HG03135 (cell line): Measurements from ENCODE around the gene TERT.
"Not testable (repeated sequence)": the region's sequence is repeated elsewhere in the genome, so short reads cannot be mapped to it uniquely, and the experiment has no call there.

Experiments
- ATAC-seq: cut with Tn5 transposase; IDR thresholded peaks from one replicate; pipeline ENCODE4 v1.9.1; 2021; ENCODE audit warnings: mild to moderate bottlenecking, moderate library complexity; ENCODE audit not compliant: unreplicated experiment

The TERT gene

DNA sequence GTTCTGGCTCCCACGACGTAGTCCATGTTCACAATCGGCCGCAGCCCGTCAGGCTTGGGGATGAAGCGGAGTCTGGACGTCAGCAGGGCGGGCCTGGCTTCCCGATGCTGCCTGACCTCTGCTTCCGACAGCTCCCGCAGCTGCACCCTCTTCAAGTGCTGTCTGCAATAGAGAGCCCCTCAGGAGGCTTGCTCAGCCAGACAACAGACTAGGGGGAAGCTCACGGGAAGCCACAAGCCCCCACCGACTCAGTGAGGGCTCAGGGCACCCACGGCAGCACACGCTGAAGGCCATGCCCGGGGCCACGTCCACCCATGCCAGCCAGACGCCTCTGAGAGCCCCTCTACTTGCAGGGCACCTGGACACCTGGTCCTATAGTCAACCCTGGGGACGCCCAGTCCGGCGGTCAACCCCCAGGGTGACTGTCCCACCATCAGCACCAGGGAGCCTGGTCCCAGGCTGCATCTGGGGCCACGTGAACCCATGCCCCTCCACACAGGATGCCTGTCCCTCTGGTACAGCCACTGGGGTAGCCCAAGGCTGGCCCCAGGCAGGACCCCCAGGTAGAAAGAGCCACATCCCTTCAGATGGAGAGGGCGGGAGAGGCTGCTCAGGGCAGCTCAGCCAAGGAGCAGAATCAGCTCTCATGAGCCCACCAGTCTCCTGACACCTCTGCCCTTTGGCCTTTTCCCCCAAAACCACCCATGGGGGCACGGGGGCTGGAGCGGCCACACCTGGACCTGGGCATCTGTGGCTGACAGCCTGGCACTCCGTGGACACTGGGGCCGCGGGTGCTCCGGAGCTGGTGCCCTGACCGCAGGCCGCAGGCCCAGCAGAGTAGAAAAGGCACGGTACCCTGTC, 14.5 kb downstream of the TERT start:
- no peak for ATAC-seq

DNA sequence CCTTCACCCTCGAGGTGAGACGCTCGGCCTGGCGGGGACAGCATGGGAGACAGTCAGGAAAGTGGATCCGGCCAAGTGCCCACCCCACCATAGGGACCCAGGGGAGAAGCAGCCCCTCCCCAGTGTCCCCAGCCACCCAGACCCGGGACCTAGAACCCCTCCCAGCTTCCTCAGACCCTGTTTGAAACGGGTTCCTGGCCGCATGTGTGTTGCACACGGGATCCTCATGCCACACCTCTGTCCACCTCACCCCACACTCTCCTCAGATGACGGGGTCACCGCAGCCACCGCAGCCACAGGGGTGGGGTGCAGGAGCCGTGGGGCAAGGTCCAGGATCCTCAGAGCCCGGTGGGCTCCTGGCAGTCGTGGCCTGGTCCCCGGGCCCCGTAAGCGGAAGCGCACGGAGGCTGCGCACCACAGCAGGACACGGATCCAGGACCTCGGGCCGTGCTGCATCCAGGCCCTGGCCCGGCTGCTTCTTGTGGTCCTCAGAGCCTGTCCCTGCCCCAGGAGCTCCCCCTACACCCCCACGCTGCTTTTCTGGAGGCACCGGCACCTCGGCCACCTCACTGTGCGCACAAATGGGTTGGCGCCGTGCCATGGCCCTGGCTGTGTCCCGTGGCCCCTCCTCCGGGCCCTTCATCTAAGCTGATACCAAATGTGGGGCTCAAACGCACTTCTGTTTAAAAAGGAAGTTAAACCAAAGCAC, 15.3 kb downstream of the TERT start:
- ATAC-seq, result no peak

DNA sequence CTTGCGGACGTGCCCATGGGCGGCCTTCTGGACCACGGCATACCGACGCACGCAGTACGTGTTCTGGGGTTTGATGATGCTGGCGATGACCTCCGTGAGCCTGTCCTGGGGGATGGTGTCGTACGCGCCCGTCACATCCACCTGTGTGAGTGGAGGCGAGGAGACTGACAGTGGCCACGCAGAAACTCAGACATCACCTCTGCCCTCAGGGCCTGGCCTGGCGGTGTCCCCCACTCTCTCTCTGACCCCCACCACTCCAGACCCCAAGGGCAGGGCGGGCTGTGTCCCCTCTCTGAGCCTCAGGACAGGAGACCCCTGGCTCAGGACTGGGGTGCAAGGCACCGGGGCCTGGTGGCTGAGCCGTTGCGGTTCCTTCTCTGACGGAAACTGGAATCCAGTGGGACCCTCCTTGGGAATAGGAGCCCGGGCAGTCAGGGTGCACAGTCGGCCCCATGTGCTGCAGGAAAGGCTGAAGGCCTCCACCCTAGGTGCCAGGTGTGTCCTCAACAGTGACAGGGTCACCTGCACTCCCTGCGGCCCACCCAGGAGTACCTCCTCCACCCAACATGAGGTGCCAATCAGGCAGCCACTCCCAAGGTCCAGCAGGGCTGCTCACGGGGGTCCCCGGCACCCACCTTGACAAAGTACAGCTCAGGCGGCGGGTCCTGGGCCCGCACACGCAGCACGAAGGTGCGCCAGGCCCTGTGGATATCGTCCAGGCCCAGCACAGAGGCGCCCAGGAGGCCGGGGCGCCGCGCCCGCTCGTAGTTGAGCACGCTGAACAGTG, 16.0 kb downstream of the TERT start:
- no peak for ATAC-seq

DNA sequence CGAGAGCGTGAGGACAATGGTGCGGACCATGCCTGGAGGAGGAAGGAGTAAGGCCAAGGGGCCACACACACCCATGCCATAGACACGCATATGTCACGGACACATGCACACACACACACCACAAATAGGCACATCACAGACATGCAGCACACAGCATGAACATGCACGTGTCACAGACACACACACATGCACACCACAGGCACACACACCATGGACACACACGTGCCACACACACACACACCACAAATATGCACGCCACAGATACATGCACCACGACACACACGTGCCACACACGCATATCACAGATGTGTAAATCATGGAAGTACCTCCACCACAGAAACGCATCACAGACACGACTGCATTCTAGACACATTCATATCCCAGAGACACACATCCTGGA, 16.7 kb downstream of the TERT start:
- ATAC-seq, result no peak

DNA sequence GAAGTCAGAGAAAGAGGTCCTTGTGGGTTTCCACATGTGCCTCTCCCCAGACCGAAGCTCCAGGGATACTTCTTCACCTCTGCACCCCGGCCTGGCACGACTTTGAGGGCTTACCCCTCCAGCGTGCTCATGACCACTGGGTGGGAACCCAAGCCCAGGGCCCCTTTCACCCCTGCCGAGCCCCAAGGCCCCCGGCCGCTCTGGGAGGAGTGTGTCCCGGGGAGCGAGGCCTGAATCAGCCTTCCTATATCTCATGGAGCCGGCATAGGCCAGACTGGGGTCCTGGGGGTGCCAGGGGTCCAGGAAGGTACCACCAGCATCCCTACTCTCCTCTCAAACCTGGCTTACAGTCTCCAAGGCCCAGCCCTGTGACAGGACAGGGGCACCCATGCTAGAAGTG, 17.1 kb downstream of the TERT start:
- ATAC-seq, result no peak

DNA sequence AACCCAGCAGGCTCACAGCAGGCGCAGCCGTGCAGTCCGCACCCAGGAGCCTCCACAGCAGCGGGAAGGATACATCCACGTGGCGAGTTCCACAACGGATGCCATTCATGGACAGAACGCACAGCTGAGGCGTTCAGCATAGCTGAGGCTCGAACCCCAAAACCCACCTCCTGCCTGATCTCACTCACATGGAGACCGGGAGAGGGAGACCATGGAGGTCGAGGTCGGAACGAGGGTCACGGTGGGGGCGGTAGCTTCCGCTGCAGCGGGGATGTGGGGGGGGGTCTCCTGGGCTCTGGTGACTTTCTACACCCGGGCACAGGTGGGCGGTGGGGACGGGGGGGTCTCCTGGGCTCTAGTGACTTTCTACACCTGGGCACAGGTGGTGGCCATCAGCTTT, 17.5 kb downstream of the TERT start:
- ATAC-seq, result no peak

DNA sequence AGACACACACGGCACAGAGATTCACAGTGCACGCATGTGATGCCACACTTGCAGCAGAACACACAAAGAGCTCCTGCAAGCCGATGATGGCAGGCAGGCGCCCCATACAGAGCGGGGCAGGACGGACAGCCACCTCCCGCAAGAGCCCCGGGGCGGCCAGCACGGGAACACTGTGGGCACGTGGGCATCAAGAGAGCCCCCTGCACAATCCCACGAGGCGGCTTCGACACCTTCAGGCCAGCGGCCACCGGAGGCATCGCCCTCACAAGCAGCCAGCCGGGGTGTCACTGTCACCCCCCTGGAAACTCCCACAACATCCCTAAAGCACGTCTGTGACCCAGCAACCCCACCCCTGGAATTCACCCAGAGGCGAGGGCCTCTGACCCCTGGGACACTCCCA, 17.9 kb downstream of the TERT start:
- no peak for ATAC-seq

DNA sequence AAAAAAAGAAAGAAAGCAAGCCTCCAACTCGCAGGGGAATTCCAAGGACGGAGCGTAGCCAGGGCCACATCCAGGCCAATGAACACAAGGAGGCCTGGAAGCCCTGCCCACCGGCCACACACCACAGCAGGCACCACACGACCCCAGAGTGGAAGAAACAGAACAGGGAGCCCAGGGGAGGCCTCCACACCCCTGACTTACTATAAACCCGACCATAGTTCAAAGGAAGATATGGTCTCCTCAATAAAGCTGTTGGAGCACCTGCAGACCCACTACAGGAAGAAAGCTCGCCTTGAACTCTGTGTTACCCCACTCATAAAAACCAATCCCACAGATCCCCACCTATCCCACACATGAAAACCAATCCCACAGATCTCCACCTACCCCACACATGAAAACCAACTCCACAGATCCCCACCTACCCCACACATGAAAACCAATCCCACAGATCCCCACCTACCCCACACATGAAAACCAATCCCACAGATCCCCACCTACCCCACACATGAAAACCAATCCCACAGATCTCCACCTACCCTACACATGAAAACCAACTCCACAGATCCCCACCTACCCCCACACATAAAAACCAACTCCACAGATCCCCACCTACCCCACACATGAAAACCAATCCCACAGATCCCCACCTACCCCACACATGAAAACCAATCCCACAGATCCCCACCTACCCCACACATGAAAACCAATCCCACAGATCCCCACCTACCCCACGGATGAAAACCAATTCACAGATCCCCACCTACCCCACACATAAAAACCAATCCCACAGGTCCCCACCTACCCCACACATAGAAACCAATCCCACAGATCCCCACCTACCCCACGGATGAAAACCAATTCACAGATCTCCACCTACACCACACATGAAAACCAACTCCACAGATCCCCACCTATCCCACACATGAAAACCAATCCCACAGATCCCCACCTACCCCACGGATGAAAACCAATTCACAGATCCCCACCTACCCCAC, 19.2 kb downstream of the TERT start:
- not testable (repeated sequence) for ATAC-seq

DNA sequence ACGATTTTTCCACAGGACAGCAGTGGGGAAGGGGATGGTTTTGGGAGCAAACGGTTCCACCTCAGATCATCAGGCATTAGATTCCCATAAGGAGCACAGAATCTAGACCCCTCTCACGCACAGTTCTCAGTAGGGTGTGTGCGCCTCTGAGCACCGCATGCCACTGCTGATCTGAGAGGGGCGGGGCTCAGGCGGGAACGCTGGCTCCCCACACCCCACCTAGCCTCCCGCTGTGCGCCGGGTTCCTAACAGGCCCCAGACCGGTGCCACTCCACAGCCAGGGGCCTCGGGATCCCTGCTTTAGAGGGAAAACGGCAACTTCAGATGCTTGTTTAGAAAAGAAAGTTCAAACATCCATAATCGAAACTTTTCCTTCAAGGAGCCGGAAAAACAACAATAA, 20.4 kb downstream of the TERT start:
- ATAC-seq, result no peak

DNA sequence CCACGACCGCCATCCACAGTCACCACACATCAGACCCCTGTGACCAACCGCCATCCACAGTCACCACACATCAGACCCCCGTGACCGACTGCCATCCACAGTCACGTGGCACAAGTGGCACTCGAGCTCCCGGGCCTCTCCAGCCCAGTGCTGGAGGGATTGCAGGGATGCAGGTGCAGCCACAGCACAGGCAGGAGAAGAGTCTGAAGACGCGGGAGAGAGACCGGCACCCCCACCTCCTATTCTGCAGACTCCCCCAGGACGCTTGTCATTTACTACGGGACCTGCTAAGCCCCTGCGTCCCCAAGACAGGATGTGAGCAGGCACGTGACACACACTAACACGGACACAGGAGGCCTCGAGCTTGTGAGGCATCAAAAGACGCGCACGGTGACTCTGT, 21.1 kb downstream of the TERT start:
- no peak for ATAC-seq

DNA sequence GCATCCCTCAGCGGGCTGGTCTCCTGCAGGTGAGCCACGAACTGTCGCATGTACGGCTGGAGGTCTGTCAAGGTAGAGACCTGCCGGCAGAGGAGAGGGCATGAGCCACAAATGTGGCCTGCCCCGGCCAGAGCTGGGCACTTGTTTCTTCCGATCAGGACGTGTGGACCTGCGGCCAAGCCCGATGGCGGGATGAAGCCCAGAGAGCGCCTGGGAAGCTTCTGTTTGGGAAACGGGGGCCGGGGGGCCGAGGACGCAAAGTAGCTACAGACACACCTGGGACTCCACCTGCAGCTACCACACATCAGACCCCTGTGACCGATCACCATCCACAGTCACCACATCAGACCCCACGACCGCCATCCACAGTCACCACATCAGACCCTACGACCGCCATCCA, 22.7 kb downstream of the TERT start:
- ATAC-seq, result no peak

DNA sequence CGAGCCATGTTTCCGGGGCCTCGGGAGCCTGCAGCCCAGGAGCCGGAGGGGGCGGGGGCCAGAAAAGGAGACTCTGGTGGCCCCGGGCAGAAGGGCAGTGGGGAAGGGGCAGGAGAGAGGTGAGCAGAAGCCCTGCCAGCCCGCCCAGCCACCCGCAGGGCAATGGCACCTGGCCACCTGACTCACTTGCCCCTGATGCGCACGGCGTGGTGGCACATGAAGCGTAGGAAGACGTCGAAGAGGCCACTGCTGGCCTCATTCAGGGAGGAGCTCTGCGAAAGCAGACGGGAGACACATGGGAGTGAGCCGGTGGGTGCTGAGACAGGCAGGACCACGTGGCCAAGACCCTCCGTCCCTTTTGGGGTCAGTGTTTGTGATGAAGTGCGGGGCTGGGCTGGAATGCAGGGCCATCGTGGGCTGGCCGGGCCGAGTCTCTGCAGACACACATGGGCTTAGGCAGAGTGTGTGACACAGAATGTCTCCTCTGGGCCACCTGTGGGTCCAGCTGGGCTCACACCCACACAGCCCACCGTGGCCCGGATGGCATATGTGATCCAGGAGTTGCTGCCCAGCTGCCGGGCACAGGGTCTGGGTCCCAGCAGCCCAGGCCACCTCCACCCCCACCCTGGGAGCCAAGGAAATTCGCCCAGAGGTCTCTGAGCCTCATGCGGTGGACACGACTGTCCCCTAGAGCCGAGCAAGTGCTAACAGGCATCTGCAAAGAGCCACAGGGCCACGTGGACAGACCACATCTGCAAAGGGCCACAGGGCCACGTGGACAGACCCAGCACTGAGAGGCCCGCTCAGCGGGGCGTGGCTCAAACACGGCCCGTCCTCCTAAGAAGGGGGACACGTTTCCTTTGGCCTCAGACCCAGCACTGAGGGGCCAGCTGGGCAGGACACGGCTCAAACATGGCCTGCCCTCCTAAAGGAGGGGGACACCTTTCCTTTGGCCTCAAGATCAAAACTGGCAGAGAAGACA, 23.6 kb downstream of the TERT start:
- ATAC-seq, result no peak

DNA sequence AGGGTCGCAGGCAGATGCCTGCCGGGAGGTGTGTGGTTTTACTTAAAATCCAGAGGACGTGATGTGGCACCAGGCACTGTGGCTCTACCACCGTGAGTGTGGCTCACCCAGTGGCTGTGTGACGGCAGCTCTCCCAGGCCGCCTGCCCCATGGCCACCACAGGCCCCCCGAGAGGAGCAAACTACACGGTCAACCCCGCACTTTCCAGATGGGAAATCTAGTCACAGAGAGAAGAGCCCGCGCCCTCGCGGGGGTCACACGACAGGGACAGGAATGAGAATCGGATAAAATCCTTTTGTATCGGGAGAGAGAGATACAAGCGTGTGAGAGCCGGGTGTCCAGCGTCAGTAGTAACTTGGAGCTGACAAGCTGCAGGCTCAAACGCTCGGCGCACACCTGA, 24.4 kb downstream of the TERT start:
- ATAC-seq, result no peak

DNA sequence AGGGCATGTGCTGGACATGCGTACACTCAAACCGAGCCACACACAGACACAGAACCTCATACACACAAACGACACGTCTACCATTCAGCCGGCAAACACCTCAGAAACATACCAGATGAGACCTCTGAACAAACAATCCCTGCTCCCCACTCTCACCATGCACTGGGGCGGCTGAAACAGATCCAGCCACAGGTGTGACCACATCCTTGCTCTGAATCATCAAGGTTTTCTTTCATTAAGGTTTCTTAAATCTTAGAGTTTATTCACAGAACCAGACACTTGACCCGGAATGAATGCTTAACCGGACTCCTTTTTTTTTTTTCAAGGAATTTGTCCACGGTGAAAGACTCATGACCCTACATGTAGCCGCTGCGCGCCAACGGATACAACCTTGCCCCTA, 26.2 kb downstream of the TERT start:
- ATAC-seq, result no peak

DNA sequence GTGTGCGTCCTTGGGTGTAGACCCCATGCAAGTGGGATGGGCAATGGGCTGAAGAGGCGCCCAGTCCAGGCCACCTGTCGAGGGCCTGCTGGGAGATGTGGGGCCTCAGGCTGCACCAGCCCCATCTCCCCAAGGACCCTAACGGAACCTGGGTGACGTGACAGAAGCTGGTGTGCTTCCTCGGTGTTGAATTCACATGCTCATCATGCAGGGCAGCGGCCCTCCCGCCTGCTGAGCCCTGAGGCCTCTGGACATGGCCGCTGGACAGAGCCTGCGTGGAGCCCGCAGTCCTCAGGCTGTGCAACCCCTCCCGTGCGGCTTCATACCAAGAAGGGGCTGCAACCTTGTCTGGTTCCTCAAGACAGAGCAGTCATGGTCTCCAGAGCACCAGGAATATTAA, 26.8 kb downstream of the TERT start:
- no peak for ATAC-seq

DNA sequence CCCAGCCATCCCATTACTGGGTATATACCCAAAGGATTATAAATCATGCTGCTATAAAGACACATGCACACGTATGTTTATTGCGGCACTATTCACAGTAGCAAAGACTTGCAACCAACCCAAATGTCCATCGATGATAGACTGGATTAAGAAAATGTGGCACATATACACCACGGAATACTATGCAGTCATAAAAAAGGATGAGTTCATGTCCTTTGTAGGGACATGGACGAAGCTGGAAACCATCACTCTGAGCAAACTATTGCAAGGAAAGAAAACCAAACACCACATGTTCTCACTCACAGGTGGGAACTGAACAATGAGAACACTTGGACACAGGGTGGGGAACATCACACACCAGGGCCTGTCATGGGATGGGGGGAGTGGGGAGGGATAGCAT, 27.4 kb downstream of the TERT start:
- ATAC-seq, result not testable (repeated sequence)

DNA sequence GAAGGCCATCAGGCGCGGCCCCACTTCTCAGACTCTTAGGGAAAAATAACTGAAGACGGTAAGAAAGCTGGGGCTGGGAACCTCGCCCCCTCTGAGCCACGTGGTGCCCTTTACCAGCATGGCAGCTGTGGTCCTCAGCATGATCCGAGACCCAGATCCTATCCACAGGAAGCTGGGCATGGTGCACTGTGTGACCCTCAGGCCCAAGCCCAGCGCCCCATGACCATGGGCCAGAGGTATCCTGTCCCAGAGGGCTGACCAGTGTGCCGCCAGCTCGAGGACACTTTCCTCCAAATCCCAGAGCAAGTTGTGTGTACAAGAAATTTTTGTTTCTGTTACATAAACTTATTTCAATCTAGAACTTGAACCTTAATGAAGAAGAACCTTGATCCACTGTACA, 28.1 kb downstream of the TERT start:
- ATAC-seq, result no peak

DNA sequence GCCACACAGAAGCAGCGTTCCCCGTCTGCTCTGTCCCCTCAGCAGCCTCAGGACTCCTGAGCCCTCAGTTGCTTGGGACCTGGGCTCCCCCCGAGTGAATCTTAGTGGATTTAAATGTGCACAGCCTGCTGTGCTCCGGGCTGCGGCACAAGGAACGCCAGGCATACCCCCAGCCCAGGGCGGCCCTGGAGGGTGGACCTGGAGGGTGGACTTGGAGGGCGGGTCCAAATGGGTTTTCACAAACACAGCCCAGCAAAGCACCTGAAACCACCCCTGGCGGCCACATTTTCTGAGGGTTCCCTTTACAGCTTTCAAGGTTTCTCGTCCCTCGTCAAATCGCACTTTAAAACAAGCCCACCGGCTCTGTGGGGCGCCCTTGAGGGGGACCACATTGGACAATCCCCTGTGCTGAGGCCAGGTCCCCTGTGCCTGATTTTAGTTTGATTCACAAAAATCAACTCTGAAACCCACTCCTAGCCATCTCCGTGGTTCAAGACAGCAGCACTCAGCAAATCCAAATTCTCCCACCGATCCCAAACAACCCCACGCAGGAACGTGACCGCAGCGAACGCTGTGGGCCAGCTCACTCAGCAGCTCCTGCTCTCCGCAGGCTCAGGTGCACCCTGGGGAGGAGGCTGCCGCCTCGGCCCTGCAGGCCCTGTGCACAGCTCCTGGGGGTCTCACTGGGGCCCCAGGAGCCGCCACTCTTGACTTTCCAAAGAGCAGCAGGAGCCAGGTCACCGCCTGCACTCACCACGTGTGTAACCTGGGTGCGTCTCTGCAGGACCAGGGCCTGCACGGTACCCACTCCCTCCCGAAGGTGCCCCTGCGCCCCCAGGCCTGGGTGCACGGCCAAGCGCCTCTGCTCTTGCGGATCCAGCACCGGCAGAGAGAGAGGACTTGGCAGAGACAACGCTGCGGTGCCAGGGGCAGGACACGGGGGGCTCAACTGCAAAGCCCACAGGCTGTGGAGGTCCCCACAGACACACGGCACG, 29.1 kb downstream of the TERT start:
- ATAC-seq, result no peak
